GM08714 (cell line): ENCODE data around the gene IL2RA.
"Not testable (repeated sequence)": the region's sequence is repeated elsewhere in the genome, so short reads cannot be mapped to it uniquely, and the experiment has no call there.

ENCODE experiments used
- H3K4me3 ChIP-seq: fragments of 200-500 bp; sonication (Bioruptor generic); 2 replicates; pipeline ENCODE4 v1.5.1; 2014; ENCODE audit warnings: mild to moderate bottlenecking, low read length, inconsistent platforms
- ZNF274 ChIP-seq: IDR thresholded peaks from 2 replicates; pipeline ENCODE4 v1.6.1; 2012; ENCODE audit warnings: mild to moderate bottlenecking, low read depth, low read length

The IL2RA gene

DNA sequence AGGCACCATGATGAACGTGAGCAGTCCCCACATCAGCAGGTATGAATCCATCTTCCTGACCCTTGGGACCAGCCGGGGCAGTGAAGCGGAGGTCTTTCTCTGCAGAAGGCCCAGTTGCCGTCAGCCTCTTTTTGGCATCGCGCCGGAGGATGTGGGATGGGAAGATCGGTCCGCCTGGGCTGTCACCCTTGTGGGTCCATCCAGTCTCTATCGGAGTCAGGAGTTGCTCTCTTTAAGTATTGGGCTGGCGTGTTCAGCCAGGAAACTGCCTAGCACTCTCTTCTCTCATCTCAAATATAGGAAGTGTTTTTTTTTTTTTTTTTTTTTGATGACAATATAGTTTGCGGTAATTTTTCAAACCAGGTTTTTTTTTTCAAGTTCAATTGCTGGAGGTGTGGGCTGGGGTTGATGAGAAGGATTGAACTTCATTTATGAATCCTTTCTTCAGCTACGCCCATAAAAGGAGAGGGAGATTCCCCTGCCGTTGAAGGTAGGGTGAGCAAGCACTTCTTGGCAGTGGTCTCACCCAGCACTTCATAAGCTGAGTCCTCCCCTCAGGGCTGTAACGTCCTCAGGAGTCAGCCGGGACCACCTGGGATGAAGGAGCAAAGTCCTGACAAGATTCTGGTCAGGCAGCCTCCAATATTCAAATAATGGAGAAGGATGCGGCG is at the start of gene IL2RA:
Gene IL2RA (minus strand): TSS at position 267 of the 671 bp plus-strand sequence. CDS start 216 bp downstream, at position 51.
- TF ChIP-seq ZNF274 = no peak
- H3K4me3 ChIP-seq = peak within 1 kb of the TSS; percentile 23

DNA sequence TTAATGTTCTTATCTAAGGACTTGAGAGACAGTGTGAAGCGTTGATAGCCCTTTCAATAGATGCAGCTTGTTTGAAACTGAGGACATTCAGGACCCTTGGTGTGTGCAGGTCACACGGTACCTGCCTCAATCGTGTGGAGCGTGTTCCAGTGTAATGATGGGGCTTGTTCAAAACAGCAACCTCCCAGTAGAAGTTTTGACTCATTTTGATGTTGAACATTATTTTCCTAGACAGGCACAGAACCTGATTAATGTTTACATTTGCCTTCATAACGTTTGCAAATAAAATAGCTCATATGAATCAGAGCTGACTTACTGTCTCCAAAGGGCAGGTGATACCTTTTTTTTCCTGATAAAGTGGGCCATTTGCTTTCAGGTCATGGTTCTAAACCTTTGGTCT is 48.0 kb upstream of the IL2RA start:
- no peak for TF ChIP-seq ZNF274
- no peak overlapping the region for H3K4me3 ChIP-seq

DNA sequence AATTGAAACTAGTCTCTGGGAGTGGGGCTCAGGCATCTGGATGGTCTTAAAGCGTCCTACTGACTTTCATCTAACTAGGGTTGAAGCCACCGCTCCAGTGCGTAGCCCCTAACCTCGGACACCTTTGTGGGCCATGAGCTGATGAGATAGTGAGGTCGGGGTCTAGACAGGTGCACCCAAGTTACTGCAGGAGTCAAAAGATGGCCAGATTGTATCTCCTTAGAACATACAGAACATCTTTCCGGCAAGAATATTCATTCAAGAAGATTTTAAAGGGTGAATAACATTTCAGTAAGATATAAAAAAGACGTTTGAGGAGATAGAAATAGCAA is 47.2 kb upstream of the IL2RA start:
- H3K4me3 ChIP-seq = no peak overlapping the region
- TF ChIP-seq ZNF274 = no peak

DNA sequence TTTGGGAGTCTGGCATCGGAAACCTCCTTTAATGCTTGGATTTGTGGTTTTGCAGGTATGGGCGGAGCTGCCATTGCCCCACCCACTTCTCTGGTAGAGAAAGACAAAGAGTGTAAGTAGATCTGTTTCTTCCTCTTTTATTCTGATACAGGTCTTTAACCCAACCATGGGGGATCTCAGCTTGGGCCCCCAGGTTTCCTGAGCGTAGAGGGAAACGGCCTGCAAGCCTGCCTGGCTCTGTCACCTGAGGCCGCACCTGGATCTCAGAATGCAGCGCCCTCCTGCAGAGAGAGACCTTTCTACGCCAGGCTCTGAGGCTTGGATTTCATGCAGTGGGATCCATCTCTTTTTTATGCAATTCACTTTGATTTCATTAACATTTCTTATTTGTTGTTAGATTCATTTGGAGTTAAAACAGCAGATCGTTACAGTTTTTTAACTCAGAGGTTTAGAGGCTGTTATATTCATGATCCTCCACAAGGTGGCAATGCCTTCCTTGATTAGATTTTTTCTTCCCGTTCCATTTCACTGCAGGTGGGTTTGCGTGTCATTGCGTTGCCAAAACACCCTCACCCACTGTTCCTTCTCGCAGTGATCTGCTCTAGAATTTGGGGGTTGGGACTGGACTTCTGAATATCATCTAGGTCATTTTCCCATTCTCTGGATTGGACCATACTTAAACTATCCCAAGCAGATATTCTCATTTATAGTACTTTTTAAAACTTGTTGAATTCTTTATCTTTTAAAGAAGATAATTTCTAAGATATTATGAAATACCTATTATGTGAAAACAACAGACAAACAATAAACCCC is 46.7 kb upstream of the IL2RA start:
- no peak overlapping the region for H3K4me3 ChIP-seq
- no peak for TF ChIP-seq ZNF274

DNA sequence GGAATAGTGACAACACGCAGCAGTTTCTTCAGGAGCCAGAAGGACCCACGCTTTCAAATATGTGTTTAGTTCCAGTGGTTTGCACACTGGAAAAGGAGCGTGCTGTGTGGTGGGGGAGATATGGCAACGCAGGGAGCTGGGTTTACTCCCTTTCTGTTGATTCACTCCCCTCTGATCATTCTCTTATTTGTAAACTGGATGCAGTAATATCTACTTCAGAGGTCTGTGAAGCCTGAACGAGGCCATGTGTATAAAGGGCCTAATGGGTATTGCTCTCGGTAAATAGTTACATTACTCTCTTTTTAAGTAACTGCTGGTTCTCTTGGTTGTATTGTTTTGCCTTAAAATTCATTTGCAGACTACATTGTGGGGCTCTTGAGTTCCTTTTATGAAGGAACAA is 45.9 kb upstream of the IL2RA start:
- no peak for TF ChIP-seq ZNF274
- H3K4me3 ChIP-seq = no peak overlapping the region

DNA sequence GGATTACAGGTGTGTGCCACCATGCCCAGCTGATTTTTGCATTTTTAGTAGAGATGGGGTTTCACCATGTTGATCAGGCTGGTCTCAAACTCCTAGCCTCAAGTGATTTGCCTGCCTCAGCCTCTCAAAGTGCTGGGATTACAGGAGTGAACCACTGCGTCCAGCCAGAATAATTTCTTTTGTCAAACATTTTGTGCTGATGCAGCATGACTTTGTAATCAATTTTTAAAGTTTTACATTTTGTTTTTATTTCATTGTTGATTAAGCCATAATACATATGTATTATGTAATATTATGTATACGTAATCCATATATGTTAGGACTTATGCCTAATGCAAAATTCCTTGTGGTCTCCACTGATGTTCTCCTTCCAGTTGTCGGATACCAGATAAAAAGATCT is 45.4 kb upstream of the IL2RA start:
- not testable (repeated sequence) for H3K4me3 ChIP-seq

DNA sequence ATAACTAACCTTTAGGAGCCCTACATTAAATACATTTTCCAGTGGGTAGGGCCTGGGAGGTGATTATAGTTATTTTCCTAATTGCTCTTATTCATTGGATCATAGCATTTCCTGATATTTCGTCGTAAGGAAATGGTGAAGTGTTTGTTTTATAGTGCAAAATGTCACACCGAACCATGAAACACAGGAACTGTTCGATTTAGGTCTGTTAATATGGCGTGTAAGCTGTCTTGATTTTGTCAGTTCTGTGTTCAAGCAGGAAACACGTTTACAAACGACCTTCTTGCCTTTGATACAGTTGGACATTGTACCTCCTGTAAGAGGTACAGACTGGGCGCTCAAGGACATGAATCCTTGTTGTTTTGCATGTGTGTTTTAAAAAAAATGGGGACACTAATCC is 41.4 kb upstream of the IL2RA start:
- H3K4me3 ChIP-seq = no peak overlapping the region
- no peak for TF ChIP-seq ZNF274

DNA sequence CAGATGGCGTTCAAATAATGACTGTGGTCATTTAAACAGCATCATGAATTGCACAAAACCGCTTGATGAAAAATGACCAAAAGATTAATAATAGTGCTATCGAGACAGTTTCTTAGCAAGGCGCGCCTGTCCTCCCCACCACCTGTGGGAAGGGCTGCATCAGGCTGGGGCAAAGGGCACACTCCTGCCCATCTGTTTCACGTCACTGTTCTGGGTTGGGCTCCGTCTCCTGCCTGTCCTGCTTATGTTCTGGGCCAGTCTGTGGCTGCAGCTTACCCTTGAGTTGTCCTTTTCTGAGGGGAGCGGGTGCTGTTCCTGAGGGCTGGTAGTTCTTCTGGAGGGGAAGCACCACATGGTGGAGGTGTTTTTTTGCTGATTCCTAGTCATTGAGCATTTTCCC is 40.0 kb upstream of the IL2RA start:
- no peak for TF ChIP-seq ZNF274
- H3K4me3 ChIP-seq = no peak overlapping the region

DNA sequence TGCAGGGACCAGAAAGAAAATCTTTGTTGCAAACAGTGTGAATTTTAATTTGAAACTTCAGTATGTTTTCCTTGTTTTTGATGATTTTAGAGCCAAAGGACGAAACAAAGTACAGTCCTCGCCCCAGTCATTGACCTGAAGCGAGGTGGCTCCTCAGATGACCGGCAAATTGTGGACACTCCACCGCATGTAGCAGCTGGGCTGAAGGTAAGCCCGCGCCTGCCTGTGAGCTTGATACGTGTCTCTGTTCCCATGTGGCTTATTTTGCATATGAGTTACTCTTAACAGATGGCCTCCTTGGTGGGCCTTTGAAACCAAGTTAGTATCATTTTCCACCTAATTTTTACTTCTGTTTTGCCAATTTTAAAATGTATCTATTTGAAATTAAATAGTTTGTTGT is 39.0 kb upstream of the IL2RA start:
- no peak for TF ChIP-seq ZNF274
- no peak overlapping the region for H3K4me3 ChIP-seq

DNA sequence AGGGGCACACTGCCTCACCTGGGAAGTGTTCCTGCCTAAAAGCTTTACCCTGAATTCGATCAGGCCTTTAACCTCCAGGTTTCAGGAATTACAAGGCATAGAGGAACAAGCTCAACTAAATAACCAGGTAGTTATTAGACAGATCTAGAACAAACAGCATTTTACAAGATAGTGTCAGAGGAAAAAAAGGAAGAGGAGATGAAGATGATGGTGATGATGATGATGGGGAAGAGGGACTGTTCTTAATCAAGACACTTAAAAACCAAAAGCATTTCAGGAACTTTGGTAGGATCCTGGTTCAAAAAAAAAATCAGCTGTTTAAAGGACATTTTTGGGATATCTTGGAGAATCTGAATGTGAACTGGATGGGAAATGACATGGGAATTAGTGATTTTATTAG is 38.2 kb upstream of the IL2RA start:
- H3K4me3 ChIP-seq = no peak overlapping the region
- no peak for TF ChIP-seq ZNF274

DNA sequence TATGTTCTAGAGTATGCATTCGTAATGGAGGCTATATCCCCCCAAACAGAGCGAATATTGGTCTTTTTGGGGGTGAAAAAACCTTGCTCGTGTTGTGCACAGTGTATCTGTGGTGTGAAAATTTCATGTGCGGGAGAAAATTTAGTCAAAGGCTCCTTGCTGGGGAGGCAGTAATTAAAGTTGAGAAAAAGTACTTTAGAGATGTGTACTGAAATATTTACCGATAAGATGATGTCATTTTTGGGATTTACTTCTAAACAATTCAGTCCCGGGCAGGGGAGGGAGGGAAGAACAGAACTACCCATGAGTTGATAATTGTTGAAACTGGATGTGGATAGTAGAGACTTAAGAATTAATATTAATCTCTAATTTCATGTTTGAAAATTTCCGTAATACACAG is 36.0 kb upstream of the IL2RA start:
- H3K4me3 ChIP-seq = no peak overlapping the region
- TF ChIP-seq ZNF274 = no peak

DNA sequence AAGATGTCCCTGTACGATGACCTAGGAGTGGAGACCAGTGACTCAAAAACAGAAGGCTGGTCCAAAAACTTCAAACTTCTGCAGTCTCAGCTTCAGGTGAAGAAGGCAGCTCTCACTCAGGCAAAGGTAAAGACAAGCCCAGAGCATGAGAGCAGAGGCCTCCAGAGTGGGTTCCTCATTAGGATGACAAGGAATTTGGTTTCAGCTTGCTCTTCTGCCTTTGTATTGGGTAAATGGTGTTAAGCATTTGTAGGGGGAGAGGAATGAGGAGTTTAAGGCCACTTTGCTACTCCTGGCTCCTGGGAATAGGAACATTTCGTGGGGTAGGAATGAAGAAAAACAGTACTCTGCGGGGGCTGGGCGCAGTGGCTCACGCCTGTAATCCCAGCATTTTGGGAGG is 34.9 kb upstream of the IL2RA start:
- no peak overlapping the region for H3K4me3 ChIP-seq
- no peak for TF ChIP-seq ZNF274

DNA sequence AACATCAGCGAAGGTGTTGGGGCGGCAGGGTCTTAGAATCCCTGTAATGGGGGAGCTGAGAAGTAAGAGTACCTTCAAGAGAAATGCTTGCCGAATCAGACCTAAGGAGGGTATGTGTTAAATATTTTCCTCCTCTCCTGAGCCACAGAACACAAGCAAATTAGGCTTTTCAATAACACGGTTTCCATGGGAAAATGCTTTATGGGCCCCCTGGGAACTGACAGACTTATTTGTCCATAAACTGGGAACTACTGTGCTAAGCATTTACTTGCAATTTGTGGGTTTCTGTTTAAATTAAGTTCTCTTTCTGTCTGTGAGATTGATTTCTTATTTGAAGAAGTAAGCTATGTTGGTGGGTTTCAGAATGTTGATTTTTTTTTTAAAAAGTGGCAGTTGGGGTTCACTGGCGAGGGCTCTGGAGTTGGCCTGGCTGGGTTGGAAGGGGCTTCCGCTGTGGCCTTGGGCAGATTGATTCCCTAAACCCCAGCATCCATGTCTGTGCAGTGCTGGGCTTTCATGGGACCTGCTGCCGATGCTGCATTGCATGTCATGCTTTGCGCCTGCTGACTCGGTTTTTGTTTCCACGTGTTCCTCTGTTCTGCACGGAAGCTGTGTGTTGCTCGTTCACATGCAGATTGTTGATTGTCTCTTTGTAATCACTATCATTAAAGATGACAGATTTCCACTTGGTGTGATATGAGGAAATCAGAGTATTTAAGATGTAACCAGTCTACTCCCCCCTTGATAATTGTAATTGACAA is 33.8 kb upstream of the IL2RA start:
- TF ChIP-seq ZNF274 = no peak

DNA sequence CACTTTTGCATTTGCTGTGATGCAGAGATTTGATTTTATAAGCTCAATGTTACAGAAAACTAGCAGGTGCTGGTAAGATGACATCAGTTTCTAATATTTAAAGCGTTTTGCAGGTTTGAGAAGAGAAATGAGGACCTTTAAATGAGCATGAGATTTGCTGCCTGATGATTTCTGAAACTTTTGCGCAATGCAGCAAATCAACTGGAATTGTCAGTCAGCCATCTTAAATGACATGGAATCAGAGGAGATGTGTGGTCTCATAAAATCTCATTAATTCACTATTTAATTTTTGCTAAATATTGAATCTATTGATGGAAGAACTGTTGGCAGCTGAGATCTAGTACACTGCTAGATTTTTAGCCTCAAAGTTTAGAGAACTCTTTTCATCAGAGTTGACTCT is 30.6 kb upstream of the IL2RA start:
- no peak for TF ChIP-seq ZNF274
- no peak overlapping the region for H3K4me3 ChIP-seq

More for the DNA sequence above, 33.8 kb upstream of the IL2RA start:
- H3K4me3 ChIP-seq = no peak overlapping the region

DNA sequence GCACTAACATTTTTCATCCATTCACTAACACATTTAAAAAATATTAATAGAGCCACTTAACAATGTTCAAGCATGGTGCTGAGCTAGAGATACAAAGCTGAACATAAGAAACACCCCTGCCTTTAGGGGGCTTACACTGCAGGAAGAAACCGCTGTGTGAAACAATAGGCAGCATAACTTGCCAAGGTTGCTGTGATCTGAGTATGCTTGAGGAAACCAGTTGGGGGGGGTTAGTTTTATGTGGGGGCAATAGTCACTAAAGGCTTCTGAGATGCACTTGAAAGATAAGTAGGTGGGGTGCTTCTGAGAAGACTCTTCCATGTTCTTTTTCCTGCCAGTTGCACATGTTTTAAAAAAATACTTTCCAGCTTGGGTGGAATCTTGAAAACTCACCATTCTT is 29.5 kb upstream of the IL2RA start:
- H3K4me3 ChIP-seq = no peak overlapping the region
- TF ChIP-seq ZNF274 = no peak
